Peyer's patch (tissue), 4 donors: Measurements from ENCODE around the gene PIP4K2B.
"Not testable (repeated sequence)": the region's sequence is repeated elsewhere in the genome, so short reads cannot be mapped to it uniquely, and the experiment has no call there.

Source experiments
- CTCF ChIP-seq, 6 experiments: fragments of 450-650 bp in 4 of 6; fragments of 200-600 bp in 2 of 6; sonication (generic) in 1 of 6; IDR thresholded peaks; one replicate each; pipeline ENCODE4 v1.5.1; 2017 to 2019; ENCODE audit warnings: antibody characterized with exemption in 6 of 6, mild to moderate bottlenecking in 3 of 6, moderate library complexity in 1 of 6
- POLR2A ChIP-seq, 2 donors: fragments of 450-650 bp; IDR thresholded peaks; one replicate each; pipeline ENCODE4 v1.5.1; 2017; ENCODE audit warnings: antibody characterized with exemption in 2 of 2, mild to moderate bottlenecking in 2 of 2, moderate library complexity in 2 of 2

GRCh38 chr17:38790148-38790707 lies 9.1 kb downstream of the PIP4K2B start:
- not testable (repeated sequence) for TF ChIP-seq CTCF, POLR2A (IDR thresholded peaks at IDR 0.05)
